Measurements from ENCODE around the gene ENKD1.

Gene ENKD1

GRCh38 chr16:67647681-67648080, 18.9 kb downstream of the ENKD1 start:
- TF ChIP-seq, protein P1, sequence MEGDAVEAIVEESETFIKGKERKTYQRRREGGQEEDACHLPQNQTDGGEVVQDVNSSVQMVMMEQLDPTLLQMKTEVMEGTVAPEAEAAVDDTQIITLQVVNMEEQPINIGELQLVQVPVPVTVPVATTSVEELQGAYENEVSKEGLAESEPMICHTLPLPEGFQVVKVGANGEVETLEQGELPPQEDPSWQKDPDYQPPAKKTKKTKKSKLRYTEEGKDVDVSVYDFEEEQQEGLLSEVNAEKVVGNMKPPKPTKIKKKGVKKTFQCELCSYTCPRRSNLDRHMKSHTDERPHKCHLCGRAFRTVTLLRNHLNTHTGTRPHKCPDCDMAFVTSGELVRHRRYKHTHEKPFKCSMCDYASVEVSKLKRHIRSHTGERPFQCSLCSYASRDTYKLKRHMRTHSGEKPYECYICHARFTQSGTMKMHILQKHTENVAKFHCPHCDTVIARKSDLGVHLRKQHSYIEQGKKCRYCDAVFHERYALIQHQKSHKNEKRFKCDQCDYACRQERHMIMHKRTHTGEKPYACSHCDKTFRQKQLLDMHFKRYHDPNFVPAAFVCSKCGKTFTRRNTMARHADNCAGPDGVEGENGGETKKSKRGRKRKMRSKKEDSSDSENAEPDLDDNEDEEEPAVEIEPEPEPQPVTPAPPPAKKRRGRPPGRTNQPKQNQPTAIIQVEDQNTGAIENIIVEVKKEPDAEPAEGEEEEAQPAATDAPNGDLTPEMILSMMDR (IDR thresholded peaks at IDR 0.05; ENCODE audit: low read depth, low read length) = no peak
- no peak overlapping the region for H3K4me3 ChIP-seq (replicated peaks in 1 of 2; ENCODE audit: low read depth in 2 of 2, low read length in 2 of 2)
- no peak for DNase-seq (ENCODE audit: low read depth in 2 of 2)

DNA sequence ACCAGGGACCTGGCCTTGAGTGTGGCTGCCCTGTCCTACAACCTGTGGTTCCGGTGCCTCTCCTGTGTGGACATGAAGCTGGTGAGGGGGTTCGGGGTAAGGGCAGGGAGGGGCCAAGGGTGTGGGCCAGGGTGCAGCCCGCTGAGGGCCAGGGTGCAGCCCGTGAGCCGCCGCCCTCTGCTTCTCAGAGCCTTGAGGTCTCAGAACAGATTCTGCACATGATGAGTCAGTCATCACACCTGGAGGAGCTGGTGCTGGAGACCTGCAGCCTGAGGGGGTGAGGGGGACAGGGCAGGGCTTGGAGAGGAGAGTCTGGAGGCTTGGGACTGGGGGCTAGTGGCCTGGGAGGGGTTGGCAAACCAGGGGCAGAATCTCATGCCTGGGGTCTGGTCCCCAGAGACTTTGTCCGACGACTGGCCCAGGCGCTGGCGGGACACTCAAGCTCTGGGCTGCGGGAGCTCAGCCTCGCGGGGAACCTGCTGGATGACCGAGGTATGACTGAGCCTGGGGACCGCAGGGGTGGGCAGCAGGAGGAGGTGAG, 19.4 kb downstream of the ENKD1 start:
- no peak overlapping the region for H3K4me3 ChIP-seq (replicated peaks in 1 of 2; ENCODE audit: low read depth in 2 of 2, low read length in 2 of 2)
- no peak for DNase-seq (ENCODE audit: low read depth in 2 of 2)

GRCh38 chr16:67645397-67646121, 21.0 kb downstream of the ENKD1 start:
- H3K4me3 ChIP-seq (replicated peaks in 1 of 2; ENCODE audit: low read depth in 2 of 2, low read length in 2 of 2) = no peak overlapping the region
- no peak for DNase-seq (ENCODE audit: low read depth in 2 of 2)
- TF ChIP-seq, protein P1 (IDR thresholded peaks at IDR 0.05; ENCODE audit: low read depth, low read length) = no peak

More for the DNA sequence above, 19.4 kb downstream of the ENKD1 start:
- TF ChIP-seq, protein P1 (IDR thresholded peaks at IDR 0.05; ENCODE audit: low read depth, low read length) = no peak

DNA sequence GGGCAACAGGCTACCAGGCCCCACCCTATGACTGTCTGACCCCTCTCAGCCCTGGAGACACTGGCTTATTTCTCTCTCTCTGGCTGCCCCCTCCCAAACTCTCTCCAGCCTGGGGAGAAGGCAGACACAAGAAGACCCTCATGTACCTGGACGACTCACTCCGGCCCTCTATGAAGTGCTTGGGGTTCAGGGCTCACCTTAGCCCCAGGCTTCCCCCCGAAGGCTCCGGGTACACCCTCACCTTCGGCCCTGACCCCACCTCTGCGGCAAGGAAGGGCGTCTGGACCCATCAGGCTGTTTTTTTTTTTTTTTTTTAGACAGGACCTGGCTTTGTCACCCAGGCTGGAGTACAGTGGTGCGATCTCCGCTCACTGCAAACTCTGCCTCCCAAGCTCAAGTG, 22.5 kb downstream of the ENKD1 start:
- no peak overlapping the region for H3K4me3 ChIP-seq (replicated peaks in 1 of 2; ENCODE audit: low read depth in 2 of 2, low read length in 2 of 2)
- no peak for DNase-seq (ENCODE audit: low read depth in 2 of 2)
- TF ChIP-seq, protein P1 (IDR thresholded peaks at IDR 0.05; ENCODE audit: low read depth, low read length) = no peak

DNA sequence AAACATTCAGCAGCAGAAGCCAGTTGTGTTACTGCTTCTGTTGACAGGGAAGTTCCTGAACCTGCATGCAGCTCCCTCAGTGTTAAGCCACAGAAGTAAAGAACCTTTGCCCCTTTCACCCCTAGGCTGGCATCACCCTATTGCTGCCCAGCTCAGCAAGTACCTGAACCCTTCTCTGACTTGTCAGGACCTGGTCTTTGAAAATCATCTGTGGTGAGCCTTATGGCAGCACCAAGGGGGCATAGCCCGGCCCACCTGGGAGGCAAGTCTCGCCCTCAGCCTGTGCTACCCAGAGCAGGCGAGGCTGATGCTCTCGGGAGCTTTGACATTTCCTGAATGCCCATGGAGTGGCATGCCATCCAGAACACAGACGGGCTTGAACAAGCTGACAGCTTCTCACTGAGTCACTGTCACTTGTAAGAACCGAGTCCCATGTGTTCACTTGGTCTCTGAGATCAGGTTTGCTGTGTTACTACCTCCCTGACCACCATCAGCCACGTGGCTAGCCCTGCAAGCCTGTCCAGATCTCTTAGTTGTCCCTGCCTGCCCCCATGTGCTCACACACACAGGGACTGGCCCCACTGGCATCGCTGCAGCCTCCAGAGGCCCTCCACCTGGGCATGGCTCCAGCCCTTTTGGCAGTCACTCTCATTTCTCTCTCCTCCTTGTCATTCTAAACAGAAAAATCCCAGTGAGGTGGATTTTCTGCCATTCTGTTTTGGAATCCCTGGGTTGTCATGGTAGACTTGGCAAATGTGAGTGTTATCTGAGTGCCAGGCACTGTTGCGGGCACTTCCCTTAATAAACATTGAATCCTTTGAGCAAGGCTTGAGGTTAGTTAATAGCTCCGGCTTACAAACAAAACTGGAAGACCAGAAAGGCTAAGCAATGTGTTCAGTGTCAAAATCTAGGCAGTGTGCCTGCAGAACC, 24.5 kb downstream of the ENKD1 start:
- peak in 1 of 2 donors; percentile 80 for DNase-seq (ENCODE audit: low read depth in 2 of 2)
- TF ChIP-seq, protein P1 (IDR thresholded peaks at IDR 0.05; ENCODE audit: low read depth, low read length) = no peak
- H3K4me3 ChIP-seq (replicated peaks in 1 of 2; ENCODE audit: low read depth in 2 of 2, low read length in 2 of 2) = no peak overlapping the region

DNA sequence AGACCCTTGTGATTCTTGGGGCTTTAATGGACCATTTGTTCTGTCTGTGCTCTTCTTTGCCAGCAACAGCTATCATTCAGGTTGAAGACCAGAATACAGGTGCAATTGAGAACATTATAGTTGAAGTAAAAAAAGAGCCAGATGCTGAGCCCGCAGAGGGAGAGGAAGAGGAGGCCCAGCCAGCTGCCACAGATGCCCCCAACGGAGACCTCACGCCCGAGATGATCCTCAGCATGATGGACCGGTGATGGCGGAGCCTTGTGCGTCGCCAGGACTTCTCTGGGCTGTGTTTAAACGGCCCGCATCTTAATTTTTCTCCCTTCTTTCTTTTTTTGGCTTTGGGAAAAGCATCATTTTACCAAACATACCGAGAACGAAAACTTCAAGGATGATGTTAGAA, 28.9 kb downstream of the ENKD1 start:
- H3K4me3 ChIP-seq (replicated peaks in 1 of 2; ENCODE audit: low read depth in 2 of 2, low read length in 2 of 2) = no peak overlapping the region
- no peak for DNase-seq (ENCODE audit: low read depth in 2 of 2)
- TF ChIP-seq, protein P1 (IDR thresholded peaks at IDR 0.05; ENCODE audit: low read depth, low read length) = no peak

All from cardiac fibroblast (primary cell).